ENCODE data around the gene FAM210B.

GRCh38 chr20:56342783-56343182 lies 16.0 kb upstream of the FAM210B start:
- no peak for TF ChIP-seq CEBPB (IDR thresholded peaks at IDR 0.05)
- TF ChIP-seq USF1 (IDR thresholded peaks at IDR 0.05): no peak
- TF ChIP-seq EP300 (IDR thresholded peaks at IDR 0.05; ENCODE audit: borderline replicate concordance): no peak
- TF ChIP-seq TAF1 (IDR thresholded peaks at IDR 0.05; ENCODE audit: low read depth): no peak
- no peak for TF ChIP-seq FOXM1 (IDR thresholded peaks at IDR 0.05; ENCODE audit: borderline replicate concordance, low read depth)

All from Ishikawa (cell line).